SK-N-MC (cell line): ENCODE measurements around the gene SLC6A13.

Source experiments
- EZH2 ChIP-seq: fragments of 200-600 bp; sonication (generic); IDR thresholded peaks from one replicate; pipeline ENCODE4 v1.6.1; 2017; ENCODE audit warnings: antibody characterized with exemption
- FOXP2 ChIP-seq: optimal IDR thresholded peaks from 2 replicates; pipeline ENCODE3; 2011; ENCODE audit warnings: mild to moderate bottlenecking, moderate library complexity; ENCODE audit not compliant: insufficient read depth; ENCODE audit errors: extremely low read length, control extremely low read depth
- POLR2AphosphoS5 ChIP-seq: IDR thresholded peaks from 2 replicates; pipeline ENCODE4 v1.6.1; 2012; ENCODE audit warnings: mild to moderate bottlenecking, low read depth, low read length, borderline replicate concordance

- no peak for TF ChIP-seq POLR2AphosphoS5
- TF ChIP-seq EZH2, result no peak
- no peak for TF ChIP-seq FOXP2
These were observed 31.5 kb downstream of the SLC6A13 start for GRCh38 chr12:230925-231671.
